ENCODE results near the gene METRNL.

The METRNL gene

GRCh38 chr17:83094291-83094690 lies 14.9 kb downstream of the METRNL start:
- no peak for DNase-seq

- DNase-seq, result no peak
Observed at GRCh38 chr17:83095016-83095415, 15.6 kb downstream of the METRNL start.

GRCh38 chr17:83096401-83097224 lies 17.2 kb downstream of the METRNL start:
- no peak for DNase-seq

GRCh38 chr17:83097831-83098230 lies 18.4 kb downstream of the METRNL start:
- DNase-seq, result no peak

- no peak for DNase-seq
Observed at GRCh38 chr17:83098241-83099085, 19.1 kb downstream of the METRNL start.

- no peak for DNase-seq
Observed at GRCh38 chr17:83099086-83099555, 19.7 kb downstream of the METRNL start.

- DNase-seq, result no peak
Observed at GRCh38 chr17:83099570-83100181, 20.3 kb downstream of the METRNL start.

- DNase-seq, result no peak
Observed at GRCh38 chr17:83100220-83100852, 20.9 kb downstream of the METRNL start.

- no peak for DNase-seq
Observed at GRCh38 chr17:83100853-83101391, 21.5 kb downstream of the METRNL start.

GRCh38 chr17:83101805-83102480 lies 22.5 kb downstream of the METRNL start:
- DNase-seq, result no peak

- DNase-seq, result peak; percentile 38
Observed at GRCh38 chr17:83103200-83103942, 24.0 kb downstream of the METRNL start.

GRCh38 chr17:83103943-83104311 lies 24.5 kb downstream of the METRNL start:
- DNase-seq, result no peak

GRCh38 chr17:83104577-83105505 lies 25.4 kb downstream of the METRNL start:
- no peak for DNase-seq

GRCh38 chr17:83105512-83105911 lies 26.1 kb downstream of the METRNL start:
- DNase-seq, result no peak

- no peak for DNase-seq
Observed at GRCh38 chr17:83106056-83106588, 26.7 kb downstream of the METRNL start.

GRCh38 chr17:83106913-83107655 lies 27.7 kb downstream of the METRNL start:
- DNase-seq, result no peak

GRCh38 chr17:83107656-83108048 lies 28.2 kb downstream of the METRNL start:
- no peak for DNase-seq

- DNase-seq, result no peak
Observed at GRCh38 chr17:83108709-83109108, 29.3 kb downstream of the METRNL start.

- no peak for DNase-seq
Observed at GRCh38 chr17:83109386-83109785, 30.0 kb downstream of the METRNL start.
